PC-3 (cell line): ENCODE measurements around the gene NEK11. TPM values are rescaled to one million over a fixed set of nuclear protein-coding genes. Genes with fewer than 3 reads are reported as not detected.

Experiments used
- ATAC-seq: fragments of 200-7000 bp; cut with Tn5 transposase; 2 replicates; pipeline ENCODE4 v1.9.1; 2020; ENCODE audit warnings: mild to moderate bottlenecking, moderate library complexity
- BruUV-seq: library from RNA; stranded (reverse); fragments of 400-500 nt; replicated peaks from 2 replicates; lab custom pipeline; 2021; lab: Mats Ljungman, UMichigan
- CTCF ChIA-PET: fragments of 300-600 bp; sonication (Branson Sonifier 250); formaldehyde crosslinking; loops from one replicate; lab custom pipeline; 2022; ENCODE audit warnings: antibody characterized with exemption; lab: Charles Lee
- POLR2A ChIA-PET: fragments of 300-600 bp; sonication (Branson Sonifier 250); formaldehyde crosslinking; loops from one replicate; lab custom pipeline; 2022; ENCODE audit warnings: antibody characterized with exemption; ENCODE audit not compliant: unreplicated experiment; lab: Charles Lee
- DNase-seq: peaks from one replicate; pipeline ENCODE4 v3.0.0-alpha.2; 2015
- H2AFZ ChIP-seq: fragments of 300-600 bp; sonication (generic); 2 replicates; pipeline ENCODE4 v1.6.0; 2016; ENCODE audit warnings: antibody characterized with exemption, low read length
- H3F3A ChIP-seq: fragments of 300-600 bp; sonication (generic); one replicate; pipeline ENCODE4 v1.6.0; 2017; ENCODE audit warnings: antibody characterized with exemption, low read length, control low read depth, mild to moderate bottlenecking; ENCODE audit not compliant: unreplicated experiment
- H3K27ac ChIP-seq: fragments of 300-600 bp; sonication (generic); 2 replicates; pipeline ENCODE4 v1.5.1; 2016; ENCODE audit warnings: mild to moderate bottlenecking, low read length
- H3K27me3 ChIP-seq: fragments of 300-600 bp; sonication (generic); 2 replicates; pipeline ENCODE4 v1.6.1; 2016; ENCODE audit warnings: low read length, mixed read lengths
- H3K36me3 ChIP-seq: fragments of 300-600 bp; sonication (generic); 2 replicates; pipeline ENCODE4 v1.6.1; 2016; ENCODE audit warnings: low read depth, mixed run types, low read length, mixed read lengths
- H3K4me1 ChIP-seq: fragments of 300-600 bp; sonication (generic); 2 replicates; pipeline ENCODE4 v1.5.1; 2016; ENCODE audit warnings: low read length; ENCODE audit not compliant: insufficient read depth
- H3K4me2 ChIP-seq: fragments of 300-600 bp; sonication (generic); 2 replicates; pipeline ENCODE4 v1.6.0; 2016; ENCODE audit warnings: low read length
- H3K4me3 ChIP-seq: fragments of 300-600 bp; sonication (generic); 2 replicates; pipeline ENCODE4 v1.5.1; 2016; ENCODE audit warnings: mild to moderate bottlenecking, low read length, mixed read lengths
- H3K79me2 ChIP-seq: fragments of 300-600 bp; sonication (generic); 2 replicates; pipeline ENCODE4 v1.6.1; 2017; ENCODE audit warnings: low read length, mixed read lengths
- H3K9ac ChIP-seq: fragments of 300-600 bp; sonication (generic); 2 replicates; pipeline ENCODE4 v1.6.0; 2016; ENCODE audit warnings: mild to moderate bottlenecking, low read length
- H3K9me2 ChIP-seq: fragments of 300-600 bp; sonication (generic); replicated peaks from 2 replicates; pipeline ENCODE4 v1.6.1; 2016; ENCODE audit warnings: mixed run types, low read length, mixed read lengths
- H3K9me3 ChIP-seq: fragments of 300-600 bp; sonication (generic); 2 replicates; pipeline ENCODE4 v1.6.1; 2016; ENCODE audit warnings: low read length, mixed read lengths
- H4K20me1 ChIP-seq: fragments of 300-600 bp; sonication (generic); 2 replicates; pipeline ENCODE4 v1.6.1; 2016; ENCODE audit warnings: low read length, mixed read lengths
- EZH2 ChIP-seq: fragments of 300-600 bp; sonication (generic); IDR thresholded peaks from one replicate; pipeline ENCODE4 v1.6.1; 2017; ENCODE audit warnings: antibody characterized with exemption, mild to moderate bottlenecking, low read length; ENCODE audit not compliant: unreplicated experiment
- EZH2phosphoT487 ChIP-seq: fragments of 300-600 bp; sonication (generic); IDR thresholded peaks from 2 replicates; pipeline ENCODE4 v1.6.1; 2018; ENCODE audit warnings: mild to moderate bottlenecking, antibody characterized with exemption, low read length, borderline replicate concordance
- intact Hi-C: fragments of 100-400 bp; cut with micrococcal nuclease; formaldehyde crosslinking; loops from 2 replicates; pipeline ENCODE4 v1.9.0; 2023
- total RNA-seq: library from RNA; depleted of rRNA; stranded (reverse); fragments of >200 nt; gene quantifications from 2 replicates; pipeline ENCODE4 v1.2.3, GENCODE V29; 2014
- TF ChIP-seq, protein P1 (sequence below): fragments of 300-600 bp; sonication (generic); conservative IDR thresholded peaks from 2 replicates; pipeline ENCODE4 v1.5.1; 2017; ENCODE audit warnings: antibody characterized with exemption, low read depth, mild to moderate bottlenecking, low read length

NEK11 gene
- total RNA-seq, 1 experiment from 2014 or later: 3.1 TPM

DNA sequence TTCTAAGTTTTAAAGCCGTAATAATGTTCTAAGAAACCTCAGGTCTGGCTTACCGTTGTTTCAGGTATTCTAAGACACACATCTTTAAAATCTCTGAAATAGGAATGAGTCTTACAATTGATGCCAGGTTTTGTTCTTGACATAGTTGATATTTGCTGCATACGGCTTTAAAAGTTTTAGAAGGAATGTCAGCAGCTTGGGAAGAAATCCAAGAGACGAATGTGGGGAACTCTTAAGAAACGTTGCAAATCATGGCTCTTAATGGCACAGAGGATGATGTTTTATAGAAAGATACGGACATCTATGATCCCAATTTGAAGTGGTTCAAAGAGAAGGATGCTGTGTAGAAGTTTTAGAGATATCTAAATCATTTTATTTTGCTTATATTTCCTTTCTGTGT, 366.4 kb downstream of the NEK11 start:
- H3K27ac ChIP-seq: no peak overlapping the region
- intact Hi-C loops: no loop called here
- no peaks in the 10 kb centered on the region for H3K36me3 ChIP-seq
- H3K79me2 ChIP-seq: no peaks in the 10 kb centered on the region
- H2AFZ ChIP-seq: no peak overlapping the region
- no peak for DNase-seq
- ATAC-seq: no peak
- no peaks in the 10 kb centered on the region for H3F3A ChIP-seq
- CTCF ChIA-PET: no interaction called here
- no peaks in the 10 kb centered on the region for H3K4me1 ChIP-seq
- H3K27me3 ChIP-seq: no peaks in the 10 kb centered on the region
- H3K4me3 ChIP-seq: no peak overlapping the region
- no peaks in the 10 kb centered on the region for H4K20me1 ChIP-seq
- no peak overlapping the region for H3K4me2 ChIP-seq
- BruUV-seq: no TSS peak
- TF ChIP-seq EZH2phosphoT487 (no peak), EZH2 (no peak)
- TF ChIP-seq, protein P1, sequence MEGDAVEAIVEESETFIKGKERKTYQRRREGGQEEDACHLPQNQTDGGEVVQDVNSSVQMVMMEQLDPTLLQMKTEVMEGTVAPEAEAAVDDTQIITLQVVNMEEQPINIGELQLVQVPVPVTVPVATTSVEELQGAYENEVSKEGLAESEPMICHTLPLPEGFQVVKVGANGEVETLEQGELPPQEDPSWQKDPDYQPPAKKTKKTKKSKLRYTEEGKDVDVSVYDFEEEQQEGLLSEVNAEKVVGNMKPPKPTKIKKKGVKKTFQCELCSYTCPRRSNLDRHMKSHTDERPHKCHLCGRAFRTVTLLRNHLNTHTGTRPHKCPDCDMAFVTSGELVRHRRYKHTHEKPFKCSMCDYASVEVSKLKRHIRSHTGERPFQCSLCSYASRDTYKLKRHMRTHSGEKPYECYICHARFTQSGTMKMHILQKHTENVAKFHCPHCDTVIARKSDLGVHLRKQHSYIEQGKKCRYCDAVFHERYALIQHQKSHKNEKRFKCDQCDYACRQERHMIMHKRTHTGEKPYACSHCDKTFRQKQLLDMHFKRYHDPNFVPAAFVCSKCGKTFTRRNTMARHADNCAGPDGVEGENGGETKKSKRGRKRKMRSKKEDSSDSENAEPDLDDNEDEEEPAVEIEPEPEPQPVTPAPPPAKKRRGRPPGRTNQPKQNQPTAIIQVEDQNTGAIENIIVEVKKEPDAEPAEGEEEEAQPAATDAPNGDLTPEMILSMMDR: no peak
- H3K9me3 ChIP-seq: no peaks in the 10 kb centered on the region
- POLR2A ChIA-PET: no interaction called here
- no peak overlapping the region for H3K9ac ChIP-seq
- no peaks in the 10 kb centered on the region for H3K9me2 ChIP-seq

DNA sequence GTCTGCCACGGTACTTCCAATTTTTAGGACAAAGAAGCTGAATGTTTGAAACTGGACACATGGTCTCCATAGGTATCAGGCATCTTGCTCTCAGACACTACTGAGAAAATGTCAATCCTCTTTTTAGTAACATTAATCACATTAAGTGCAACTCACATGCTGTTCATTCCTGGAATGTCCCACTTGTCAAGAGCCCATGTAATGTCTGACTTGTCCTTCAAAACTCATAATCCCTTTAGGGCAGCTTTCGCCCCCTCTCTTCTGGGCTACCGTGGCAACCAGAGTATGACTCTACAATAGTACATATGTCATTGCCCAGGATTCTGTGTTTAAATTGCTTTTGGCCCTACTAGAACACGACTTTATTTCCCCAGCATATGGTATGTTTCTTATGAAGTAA, 367.2 kb downstream of the NEK11 start:
- DNase-seq (no peak), ATAC-seq (no peak)
- Histone ChIP-seq H3K4me2 (no peak overlapping the region), H3K9me2 (no peaks in the 10 kb centered on the region), H3K4me1 (no peaks in the 10 kb centered on the region), H2AFZ (no peak overlapping the region), H3K9ac (no peak overlapping the region), H3K9me3 (no peaks in the 10 kb centered on the region), H3K79me2 (no peaks in the 10 kb centered on the region), H3K27ac (no peak overlapping the region), H4K20me1 (no peaks in the 10 kb centered on the region), H3K27me3 (no peaks in the 10 kb centered on the region), H3K4me3 (no peak overlapping the region), H3F3A (no peaks in the 10 kb centered on the region), H3K36me3 (no peaks in the 10 kb centered on the region)
- no peak for TF ChIP-seq EZH2phosphoT487
- ChIA-PET POLR2A (no interaction called here), CTCF (no interaction called here)
- intact Hi-C loops: no loop called here
- BruUV-seq: no TSS peak

DNA sequence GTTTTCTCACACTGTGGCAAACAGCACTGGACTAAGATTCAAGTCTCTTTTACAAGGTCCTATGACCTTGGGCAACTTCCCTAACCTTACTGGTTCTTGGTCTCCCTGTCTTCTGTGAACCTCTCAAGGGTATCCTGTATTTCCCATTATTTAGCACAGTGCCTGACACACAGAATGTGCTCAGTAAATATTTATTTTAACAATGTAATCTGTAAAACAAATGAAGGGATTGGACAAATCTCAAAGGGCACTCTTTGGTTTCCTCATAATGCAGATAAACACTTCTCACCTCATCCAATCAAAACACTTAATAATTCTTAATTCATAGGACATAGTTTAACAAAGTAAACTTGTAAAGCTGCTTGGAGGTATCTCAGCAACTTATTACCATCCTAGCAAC, 367.7 kb downstream of the NEK11 start:
- Histone ChIP-seq H3K9me3 (no peaks in the 10 kb centered on the region), H3K4me2 (no peak overlapping the region), H3K4me3 (no peak overlapping the region), H4K20me1 (no peaks in the 10 kb centered on the region), H3K36me3 (no peaks in the 10 kb centered on the region), H2AFZ (no peak overlapping the region), H3K27me3 (no peaks in the 10 kb centered on the region), H3K9me2 (no peaks in the 10 kb centered on the region), H3K27ac (no peak overlapping the region), H3K79me2 (no peaks in the 10 kb centered on the region), H3F3A (no peaks in the 10 kb centered on the region), H3K9ac (no peak overlapping the region), H3K4me1 (no peaks in the 10 kb centered on the region)
- DNase-seq: no peak
- no peak for ATAC-seq
- POLR2A ChIA-PET: no interaction called here
- TF ChIP-seq, protein P1: no peak
- no peak for TF ChIP-seq EZH2phosphoT487
- no peak for TF ChIP-seq EZH2
- CTCF ChIA-PET: no interaction called here
- intact Hi-C loops: no loop called here
- BruUV-seq: no TSS peak
